Measurements from ENCODE around the gene RTCB. TPM values are rescaled to one million over a fixed set of nuclear protein-coding genes. Genes with fewer than 3 reads are reported as not detected.

Gene RTCB
- polyA plus RNA-seq, 2 donors, result 12.8 to 52.3 TPM

GRCh38 chr22:32348031-32348611 lies 63.9 kb downstream of the RTCB start:
- Histone ChIP-seq H3K27me3 (ENCODE audit: control insufficient read depth in 1 of 2, insufficient read depth in 2 of 2, low read length in 2 of 2) (no peaks in the 10 kb centered on the region), H3K4me3 (ENCODE audit: low read depth in 1 of 2, low read length in 2 of 2) (no peak overlapping the region), H3K36me3 (ENCODE audit: control insufficient read depth in 2 of 2, insufficient read depth in 2 of 2, low read length in 1 of 2) (no peaks in the 10 kb centered on the region), H3K4me1 (ENCODE audit: control insufficient read depth in 2 of 2, insufficient read depth in 2 of 2, low read length in 1 of 2) (no peaks in the 10 kb centered on the region), H3K9me3 (ENCODE audit: control insufficient read depth in 2 of 2, insufficient read depth in 1 of 2, low read depth in 1 of 2, low read length in 1 of 2) (no peaks in the 10 kb centered on the region), H3K27ac (ENCODE audit: low read depth in 2 of 2, low read length in 1 of 2) (no peak overlapping the region)
- 68 to 77% methylated on average over 6 of the region's 6 CpGs for WGBS, 2 donors

GRCh38 chr22:32343941-32344340 lies 68.1 kb downstream of the RTCB start:
- H3K4me3 ChIP-seq (ENCODE audit: low read depth in 1 of 2, low read length in 2 of 2), result no peak overlapping the region
- H3K27me3 ChIP-seq (ENCODE audit: control insufficient read depth in 1 of 2, insufficient read depth in 2 of 2, low read length in 2 of 2), result no peaks in the 10 kb centered on the region
- H3K4me1 ChIP-seq (ENCODE audit: control insufficient read depth in 2 of 2, insufficient read depth in 2 of 2, low read length in 1 of 2), result peaks cover 0 to 2% of the 10 kb centered on the region in 2 donors
- H3K27ac ChIP-seq (ENCODE audit: low read depth in 2 of 2, low read length in 1 of 2), result no peak overlapping the region
- WGBS, 2 donors, result 53 to 67% methylated on average over 5 of the region's 5 CpGs
- no peaks in the 10 kb centered on the region for H3K9me3 ChIP-seq (ENCODE audit: control insufficient read depth in 2 of 2, insufficient read depth in 1 of 2, low read depth in 1 of 2, low read length in 1 of 2)
- no peaks in the 10 kb centered on the region for H3K36me3 ChIP-seq (ENCODE audit: control insufficient read depth in 2 of 2, insufficient read depth in 2 of 2, low read length in 1 of 2)

GRCh38 chr22:32342977-32343376 lies 69.1 kb downstream of the RTCB start:
- Histone ChIP-seq H3K36me3 (ENCODE audit: control insufficient read depth in 2 of 2, insufficient read depth in 2 of 2, low read length in 1 of 2) (no peaks in the 10 kb centered on the region), H3K27ac (ENCODE audit: low read depth in 2 of 2, low read length in 1 of 2) (no peak overlapping the region)

GRCh38 chr22:32341122-32341740 lies 70.8 kb downstream of the RTCB start:
- peaks cover 0 to 2% of the 10 kb centered on the region in 2 donors for H3K4me1 ChIP-seq (ENCODE audit: control insufficient read depth in 2 of 2, insufficient read depth in 2 of 2, low read length in 1 of 2)
- no peak overlapping the region for H3K27ac ChIP-seq (ENCODE audit: low read depth in 2 of 2, low read length in 1 of 2)
- H3K36me3 ChIP-seq (ENCODE audit: control insufficient read depth in 2 of 2, insufficient read depth in 2 of 2, low read length in 1 of 2), result no peaks in the 10 kb centered on the region
- H3K27me3 ChIP-seq (ENCODE audit: control insufficient read depth in 1 of 2, insufficient read depth in 2 of 2, low read length in 2 of 2), result no peaks in the 10 kb centered on the region
- H3K9me3 ChIP-seq (ENCODE audit: control insufficient read depth in 2 of 2, insufficient read depth in 1 of 2, low read depth in 1 of 2, low read length in 1 of 2), result no peaks in the 10 kb centered on the region
- WGBS, 2 donors, result 68 to 81% methylated on average over 13 of the region's 13 CpGs
- no peak overlapping the region for H3K4me3 ChIP-seq (ENCODE audit: low read depth in 1 of 2, low read length in 2 of 2)

More at GRCh38 chr22:32342977-32343376, 69.1 kb downstream of the RTCB start:
- Histone ChIP-seq H3K4me1 (ENCODE audit: control insufficient read depth in 2 of 2, insufficient read depth in 2 of 2, low read length in 1 of 2) (peaks cover 0 to 2% of the 10 kb centered on the region in 2 donors), H3K4me3 (ENCODE audit: low read depth in 1 of 2, low read length in 2 of 2) (no peak overlapping the region), H3K27me3 (ENCODE audit: control insufficient read depth in 1 of 2, insufficient read depth in 2 of 2, low read length in 2 of 2) (no peaks in the 10 kb centered on the region), H3K9me3 (ENCODE audit: control insufficient read depth in 2 of 2, insufficient read depth in 1 of 2, low read depth in 1 of 2, low read length in 1 of 2) (no peaks in the 10 kb centered on the region)
- WGBS, 2 donors, result 64 to 79% methylated on average over 2 of the region's 2 CpGs

DNA sequence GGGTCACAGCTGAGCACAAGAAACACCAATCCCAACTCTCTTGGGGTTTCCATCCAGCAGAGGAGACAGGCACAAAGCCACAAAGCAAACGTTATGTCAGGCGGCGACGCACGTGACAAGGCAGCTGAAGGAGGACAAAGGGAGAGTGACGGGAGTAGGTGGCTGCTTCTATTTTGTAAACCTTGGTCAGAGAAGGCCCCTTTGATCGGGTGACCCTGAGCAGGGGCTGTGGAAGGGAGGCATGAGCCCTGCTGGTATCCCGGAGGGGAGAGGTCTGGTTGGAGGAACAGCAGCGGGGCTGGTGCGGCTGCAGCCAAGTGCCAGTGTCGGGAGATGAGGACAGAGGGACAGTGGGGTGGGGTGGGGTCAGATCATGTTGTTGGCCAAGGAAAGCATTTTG lies 71.6 kb downstream of the RTCB start:
- no peaks in the 10 kb centered on the region for H3K9me3 ChIP-seq (ENCODE audit: control insufficient read depth in 2 of 2, insufficient read depth in 1 of 2, low read depth in 1 of 2, low read length in 1 of 2)
- no peak overlapping the region for H3K4me3 ChIP-seq (ENCODE audit: low read depth in 1 of 2, low read length in 2 of 2)
- no peaks in the 10 kb centered on the region for H3K27me3 ChIP-seq (ENCODE audit: control insufficient read depth in 1 of 2, insufficient read depth in 2 of 2, low read length in 2 of 2)
- 60 to 64% methylated on average over 11 of the region's 11 CpGs for WGBS, 2 donors
- peaks cover 0 to 2% of the 10 kb centered on the region in 2 donors for H3K4me1 ChIP-seq (ENCODE audit: control insufficient read depth in 2 of 2, insufficient read depth in 2 of 2, low read length in 1 of 2)
- H3K27ac ChIP-seq (ENCODE audit: low read depth in 2 of 2, low read length in 1 of 2), result no peak overlapping the region
- no peaks in the 10 kb centered on the region for H3K36me3 ChIP-seq (ENCODE audit: control insufficient read depth in 2 of 2, insufficient read depth in 2 of 2, low read length in 1 of 2)

DNA sequence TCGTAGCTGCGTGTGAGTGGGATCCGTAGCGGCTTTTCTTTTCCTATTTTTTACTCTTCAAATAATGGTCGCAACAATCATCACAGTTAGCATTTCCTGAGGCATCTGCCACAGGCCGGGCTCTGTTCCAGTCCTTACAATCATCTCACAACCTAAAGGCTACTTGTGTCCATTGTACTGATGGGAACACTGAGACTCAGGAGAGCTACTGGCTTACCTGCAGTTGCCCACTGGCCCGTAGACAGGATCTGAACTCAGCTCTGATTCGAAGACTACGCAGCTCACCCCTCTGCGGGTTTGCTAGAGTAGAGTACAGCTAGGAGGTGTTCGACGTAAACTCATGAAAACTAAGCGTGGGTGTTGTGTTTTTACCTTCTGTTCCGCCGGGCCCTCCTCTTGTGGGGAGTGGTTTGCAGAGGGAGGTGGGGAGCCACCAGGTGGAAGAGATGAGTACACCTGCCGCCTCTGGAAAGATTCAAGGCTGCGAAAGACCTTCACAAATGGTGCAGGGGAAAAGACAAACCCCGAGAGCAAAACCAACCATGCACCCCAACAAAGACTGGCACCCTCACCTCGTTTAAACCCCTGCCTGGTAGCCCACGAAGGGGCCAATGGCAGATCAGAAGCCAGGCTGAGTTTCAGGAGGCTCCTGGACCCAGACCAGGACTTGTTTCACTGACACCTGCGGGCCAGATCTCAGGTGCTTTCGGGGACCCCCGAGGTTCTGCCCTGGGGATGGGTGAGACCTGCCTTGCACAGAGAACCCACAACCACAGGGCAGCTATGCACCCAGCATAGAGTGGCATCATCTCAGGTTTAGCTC lies 72.6 kb downstream of the RTCB start:
- Histone ChIP-seq H3K4me1 (ENCODE audit: control insufficient read depth in 2 of 2, insufficient read depth in 2 of 2, low read length in 1 of 2) (peaks cover 0 to 4% of the 10 kb centered on the region in 2 donors), H3K27ac (ENCODE audit: low read depth in 2 of 2, low read length in 1 of 2) (no peak overlapping the region), H3K27me3 (ENCODE audit: control insufficient read depth in 1 of 2, insufficient read depth in 2 of 2, low read length in 2 of 2) (no peaks in the 10 kb centered on the region), H3K9me3 (ENCODE audit: control insufficient read depth in 2 of 2, insufficient read depth in 1 of 2, low read depth in 1 of 2, low read length in 1 of 2) (no peaks in the 10 kb centered on the region), H3K36me3 (ENCODE audit: control insufficient read depth in 2 of 2, insufficient read depth in 2 of 2, low read length in 1 of 2) (no peaks in the 10 kb centered on the region), H3K4me3 (ENCODE audit: low read depth in 1 of 2, low read length in 2 of 2) (no peak overlapping the region)
- WGBS, 2 donors, result 85 to 86% methylated on average over 23 of the region's 23 CpGs

GRCh38 chr22:32338757-32339156 lies 73.3 kb downstream of the RTCB start:
- 82 to 84% methylated on average over 10 of the region's 10 CpGs for WGBS, 2 donors
- no peaks in the 10 kb centered on the region for H3K27me3 ChIP-seq (ENCODE audit: control insufficient read depth in 1 of 2, insufficient read depth in 2 of 2, low read length in 2 of 2)
- H3K4me3 ChIP-seq (ENCODE audit: low read depth in 1 of 2, low read length in 2 of 2), result no peak overlapping the region
- H3K4me1 ChIP-seq (ENCODE audit: control insufficient read depth in 2 of 2, insufficient read depth in 2 of 2, low read length in 1 of 2), result peaks cover 0 to 4% of the 10 kb centered on the region in 2 donors
- no peaks in the 10 kb centered on the region for H3K36me3 ChIP-seq (ENCODE audit: control insufficient read depth in 2 of 2, insufficient read depth in 2 of 2, low read length in 1 of 2)
- no peak overlapping the region for H3K27ac ChIP-seq (ENCODE audit: low read depth in 2 of 2, low read length in 1 of 2)
- H3K9me3 ChIP-seq (ENCODE audit: control insufficient read depth in 2 of 2, insufficient read depth in 1 of 2, low read depth in 1 of 2, low read length in 1 of 2), result no peaks in the 10 kb centered on the region

Other genes starting within 250 kb of the RTCB start
- under 1 TPM in 1 of 2 donors, not detected in 1; 0.05 TPM for gene RFPL2, start 207.2 kb downstream of the RTCB start, polyA plus RNA-seq
- gene SLC5A4, start 156.9 kb downstream of the RTCB start, polyA plus RNA-seq, result under 1 TPM; 0.08 to 0.12 TPM
- gene RFPL3, start 54.4 kb downstream of the RTCB start, polyA plus RNA-seq, result not detected
- gene BPIFC, start 52.2 kb upstream of the RTCB start, polyA plus RNA-seq, result under 1 TPM in 1 of 2 donors, not detected in 1; 0.09 TPM
- 10 to 100 TPM; 15.0 to 33.5 TPM for gene FBXO7, start 62.6 kb upstream of the RTCB start, polyA plus RNA-seq

Data from esophagus (tissue), 2 donors.